GM18873 (cell line): ENCODE data around the gene HIGD2A.

Experiments used
- ATAC-seq: cut with Tn5 transposase; IDR thresholded peaks from one replicate; pipeline ENCODE4 v1.9.1; 2021; ENCODE audit warnings: mild to moderate bottlenecking, moderate library complexity, moderate number of reproducible peaks; ENCODE audit not compliant: unreplicated experiment, low FRiP score

The HIGD2A gene, protein sequence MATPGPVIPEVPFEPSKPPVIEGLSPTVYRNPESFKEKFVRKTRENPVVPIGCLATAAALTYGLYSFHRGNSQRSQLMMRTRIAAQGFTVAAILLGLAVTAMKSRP

GRCh38 chr5:176388444-176389134, at the start of gene HIGD2A, which contains the start of gene NOP16:
Gene HIGD2A (plus strand): TSS chr5:176388751. CDS start chr5:176388820, 69 bp downstream.
Gene NOP16 (minus strand): TSS chr5:176388598. CDS start chr5:176388539, 59 bp downstream.
- peak; percentile 78 for ATAC-seq

DNA sequence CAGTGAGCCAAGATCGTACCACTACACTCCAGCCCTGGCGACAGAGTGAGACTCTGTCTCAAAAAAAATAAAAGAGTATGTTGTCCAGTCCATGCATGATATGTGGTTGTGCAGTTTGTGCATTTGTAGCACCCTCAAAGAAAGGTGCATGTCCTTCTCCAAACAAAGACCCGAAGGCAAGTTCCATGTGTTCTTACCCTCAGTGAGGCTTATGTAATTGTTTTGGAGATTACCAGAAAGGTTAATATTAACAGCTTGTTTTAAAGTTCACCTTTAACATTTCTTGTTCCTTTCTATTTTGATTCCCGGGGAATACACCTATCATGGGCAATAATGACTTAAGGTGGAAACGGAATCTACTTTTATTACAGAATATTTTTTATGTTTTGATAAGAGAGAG, 49.2 kb upstream of the HIGD2A start:
- ATAC-seq, result no peak

- ATAC-seq, result no peak
Measured at GRCh38 chr5:176341325-176342157, 47.0 kb upstream of the HIGD2A start.

DNA sequence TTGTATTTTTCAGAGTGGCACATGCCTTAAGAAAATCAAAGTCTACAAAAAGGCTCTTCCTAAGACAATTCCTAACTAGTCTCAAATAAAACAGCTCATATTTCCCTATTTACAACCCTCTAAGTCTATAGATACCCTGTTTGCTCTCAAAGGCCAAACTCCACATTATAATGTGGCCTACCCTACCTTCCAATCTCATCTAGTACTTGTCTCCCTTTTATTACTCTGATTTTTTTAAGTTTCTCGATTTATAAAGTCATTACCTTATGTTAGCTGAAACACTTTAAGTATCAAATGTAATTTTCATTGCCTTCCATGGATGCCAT, 46.4 kb upstream of the HIGD2A start:
- no peak for ATAC-seq

- ATAC-seq, result no peak
Measured at GRCh38 chr5:176342766-176343458, 45.6 kb upstream of the HIGD2A start.

DNA sequence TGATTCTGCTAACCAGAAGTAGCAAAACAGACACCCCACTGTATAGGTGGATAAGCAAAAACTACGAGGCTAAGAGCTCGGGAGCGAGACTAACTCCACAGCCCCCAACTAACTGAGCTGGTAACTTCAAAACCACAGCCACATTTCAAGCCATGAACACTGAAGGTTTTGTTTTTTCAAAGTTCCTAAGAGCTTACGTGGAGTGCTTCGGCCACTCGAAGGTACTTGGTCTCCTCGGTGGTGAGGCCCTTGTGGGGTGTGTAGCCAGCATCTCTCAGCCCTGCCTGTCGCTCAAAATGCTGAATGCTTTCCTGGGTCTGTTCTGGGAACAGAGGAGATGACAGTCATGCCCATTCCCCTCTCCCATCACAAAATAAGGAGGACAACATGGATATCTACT, 38.1 kb upstream of the HIGD2A start:
- ATAC-seq, result no peak

GRCh38 chr5:176352116-176352878, 36.3 kb upstream of the HIGD2A start:
- no peak for ATAC-seq

GRCh38 chr5:176353533-176353932, 35.0 kb upstream of the HIGD2A start:
- no peak for ATAC-seq

- no peak for ATAC-seq
Measured at GRCh38 chr5:176355400-176356178, 33.0 kb upstream of the HIGD2A start.

- ATAC-seq, result no peak
Measured at GRCh38 chr5:176356179-176356566, 32.4 kb upstream of the HIGD2A start.

- no peak for ATAC-seq
Measured at GRCh38 chr5:176359658-176360057, 28.9 kb upstream of the HIGD2A start.

DNA sequence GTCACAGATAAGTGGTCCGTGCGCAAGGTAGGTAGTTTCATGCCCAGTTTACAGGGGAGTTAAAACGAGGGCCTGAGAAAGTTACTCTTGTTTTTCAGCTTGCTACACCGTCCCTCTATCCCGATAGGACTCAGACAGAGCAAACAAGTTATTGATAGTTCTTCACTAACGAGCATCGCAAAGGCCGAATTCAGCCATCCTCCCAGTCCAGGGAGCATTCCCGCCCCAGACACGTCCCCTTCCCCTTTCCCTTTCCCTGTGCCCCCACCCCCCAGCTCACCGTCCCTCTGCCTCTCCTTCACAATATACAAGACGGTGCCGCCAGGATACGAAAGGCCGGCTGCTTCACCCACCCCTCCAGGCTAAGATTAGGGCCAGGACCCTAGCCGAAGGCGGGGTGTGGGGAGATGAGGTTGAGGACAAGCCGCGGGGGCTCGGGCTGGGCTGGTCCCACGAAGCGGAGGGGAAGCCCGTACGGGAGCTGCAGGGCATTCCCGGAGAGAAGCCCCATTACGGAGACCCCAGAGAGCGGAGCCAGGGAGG, 27.6 kb upstream of the HIGD2A start:
- ATAC-seq, result no peak

GRCh38 chr5:176361437-176362232, 26.9 kb upstream of the HIGD2A start, which contains the start of gene KIAA1191:
Gene KIAA1191 (minus strand): TSS chr5:176361764. CDS start chr5:176359508, 2,256 bp downstream.
- ATAC-seq, result peak; percentile 84

DNA sequence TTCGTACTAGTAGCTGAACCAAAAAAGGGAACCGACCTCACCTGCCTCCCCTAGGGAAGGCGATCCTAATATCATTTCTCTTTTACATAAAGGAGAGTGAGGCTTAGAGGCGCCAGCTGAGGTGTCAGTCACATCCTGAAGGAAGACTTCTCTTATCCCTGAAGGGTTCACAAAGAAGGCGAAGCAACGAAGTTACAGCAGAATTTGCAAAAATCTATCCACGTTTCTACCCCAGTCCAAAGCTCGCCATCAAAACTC, 26.4 kb upstream of the HIGD2A start:
- ATAC-seq, result no peak

DNA sequence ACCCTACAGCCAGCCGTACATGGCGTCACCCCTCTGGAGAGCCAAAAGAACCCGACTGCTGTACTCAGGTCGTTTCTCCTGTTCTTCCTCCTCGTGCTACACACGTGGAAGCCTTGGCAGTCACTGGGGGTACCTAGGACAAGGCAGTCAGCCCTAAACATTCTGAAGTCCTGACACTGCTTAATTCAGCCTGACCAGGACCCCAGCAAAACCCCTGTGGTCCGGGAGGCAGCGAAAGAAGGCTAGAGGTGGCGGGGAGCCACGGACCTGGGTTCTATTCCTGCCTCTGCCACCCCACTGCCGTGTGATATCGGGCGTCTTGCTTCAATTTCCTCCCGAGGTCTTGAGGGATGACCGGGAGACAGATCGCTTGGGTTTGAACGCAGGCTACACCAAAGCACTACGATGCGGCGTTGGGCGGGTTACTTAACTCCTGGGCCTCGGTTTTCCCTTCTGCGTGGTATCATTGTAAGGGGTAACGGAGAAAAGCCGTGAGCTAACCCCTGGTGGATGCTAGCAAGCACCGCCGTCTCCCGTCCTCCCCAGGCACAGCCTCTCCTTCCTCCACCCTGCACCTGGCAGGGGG, 23.7 kb upstream of the HIGD2A start:
- ATAC-seq, result no peak

- ATAC-seq, result no peak
Measured at GRCh38 chr5:176365351-176366231, 23.0 kb upstream of the HIGD2A start, which contains the start of gene ARL10. Gene ARL10 (plus strand): TSS chr5:176365487. CDS start chr5:176365564, 77 bp downstream.

GRCh38 chr5:176366232-176366894, 22.2 kb upstream of the HIGD2A start:
- no peak for ATAC-seq
